Stimulated activated CD8-positive, alpha-beta memory T cell treated with anti-CD3 and anti-CD28 coated beads, Interleukin-2, amount 100 ng/mL, for 48 hours (primary cell): ENCODE data around the gene POLD2.
"Not testable (repeated sequence)": the region's sequence is repeated elsewhere in the genome, so short reads cannot be mapped to it uniquely, and the experiment has no call there.

Experiments
- DNase-seq, 2 donors: peaks; one replicate each; pipeline ENCODE4 v3.0.0-alpha.2; 2020; ENCODE audit warnings: low read depth in 2 of 2

Gene POLD2

DNA sequence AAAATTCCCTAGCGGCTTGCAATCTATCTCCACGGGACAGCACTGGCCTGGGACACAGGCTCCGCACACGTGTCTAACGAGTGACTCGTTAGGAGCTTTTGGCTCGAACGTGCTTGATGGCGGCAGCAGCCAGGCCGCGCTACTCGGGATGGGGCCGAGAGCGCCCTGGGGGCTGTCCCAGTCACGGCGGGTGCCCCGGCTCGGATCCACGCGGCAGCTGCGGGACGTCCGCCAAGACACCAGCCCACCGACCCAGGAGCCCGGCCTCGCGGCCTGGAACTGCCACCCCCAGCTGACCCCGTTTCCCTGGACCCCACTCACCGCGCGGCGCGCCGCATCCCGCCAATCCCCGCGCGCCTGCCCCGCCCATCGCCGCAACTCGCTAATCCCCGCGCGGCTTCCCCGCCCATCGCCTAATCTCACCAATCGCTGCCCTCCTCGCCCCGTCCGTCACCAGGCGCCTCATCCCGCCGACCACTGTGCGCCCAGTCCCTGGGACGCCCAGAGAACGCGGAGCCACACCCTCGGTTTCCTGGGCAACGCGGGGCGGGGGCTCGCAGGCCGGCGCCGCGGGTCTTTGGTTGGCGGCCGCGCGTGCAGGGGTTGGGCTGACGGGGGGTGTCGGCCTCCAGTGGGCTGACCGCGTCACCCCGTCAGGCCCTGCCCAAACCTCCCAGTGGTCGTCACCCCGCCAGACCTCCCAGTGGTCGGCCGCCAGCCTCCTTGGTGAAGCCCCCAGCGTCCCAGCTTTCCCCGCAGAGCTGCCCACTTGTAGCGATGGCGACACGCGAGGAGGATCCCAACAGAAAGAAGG is at the start of gene POLD2:
TSS of gene POLD2 (minus strand) at position 359 of the 814 bp plus-strand sequence. CDS start 1,495 bp downstream, outside the sequence.
- DNase-seq = peak; percentile 98

DNA sequence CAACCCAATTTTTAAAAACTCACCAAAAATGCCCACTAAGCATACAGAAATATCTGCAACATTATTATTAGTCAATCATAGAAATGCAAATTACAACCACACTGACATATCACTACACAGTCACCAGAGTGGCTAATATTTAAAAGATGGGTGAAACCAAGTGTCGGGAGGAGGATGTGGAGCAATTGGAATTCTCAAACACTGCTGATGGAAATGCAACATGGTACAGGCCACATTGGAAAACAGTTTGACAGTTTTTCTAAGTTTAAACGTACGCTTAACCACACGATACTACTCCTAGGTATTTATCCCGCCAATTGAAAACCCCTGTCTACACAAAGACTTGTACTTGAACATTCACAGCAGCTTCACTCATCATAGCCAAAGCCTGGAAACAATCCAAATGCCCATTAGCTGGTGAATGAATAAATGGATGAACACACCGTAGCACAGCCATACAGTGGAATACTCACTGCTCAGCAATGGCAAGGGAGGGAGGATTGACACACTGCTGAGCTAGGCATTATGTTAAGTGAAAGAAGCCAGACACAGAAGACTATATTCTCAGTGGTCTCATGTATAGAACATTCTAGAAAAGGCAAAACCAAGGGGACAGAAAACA is 49.6 kb upstream of the POLD2 start:
- no peak for DNase-seq

- no peak for DNase-seq
Measured at GRCh38 chr7:44172352-44172751, 49.0 kb upstream of the POLD2 start.

DNA sequence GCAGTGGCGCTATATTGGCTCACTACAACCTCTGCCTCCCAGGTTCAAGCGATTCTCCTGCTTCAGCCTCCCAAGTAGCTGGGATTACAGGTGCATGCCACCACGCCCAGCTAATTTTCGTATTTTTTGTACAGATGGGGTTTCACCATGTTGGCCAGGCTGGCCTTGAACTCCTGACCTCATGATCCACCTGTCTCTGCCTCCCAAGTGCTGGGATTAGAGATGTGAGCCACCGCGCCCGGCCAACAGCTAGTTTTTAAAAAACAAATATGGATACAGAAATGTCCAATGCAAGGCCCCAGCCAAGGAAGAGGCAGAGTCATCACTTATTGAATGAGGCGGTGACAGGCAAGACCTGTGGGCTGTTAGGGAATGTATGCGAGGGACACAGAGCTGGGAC is 48.6 kb upstream of the POLD2 start:
- not testable (repeated sequence) for DNase-seq

GRCh38 chr7:44167920-44168319 is 44.6 kb upstream of the POLD2 start:
- DNase-seq = no peak

DNA sequence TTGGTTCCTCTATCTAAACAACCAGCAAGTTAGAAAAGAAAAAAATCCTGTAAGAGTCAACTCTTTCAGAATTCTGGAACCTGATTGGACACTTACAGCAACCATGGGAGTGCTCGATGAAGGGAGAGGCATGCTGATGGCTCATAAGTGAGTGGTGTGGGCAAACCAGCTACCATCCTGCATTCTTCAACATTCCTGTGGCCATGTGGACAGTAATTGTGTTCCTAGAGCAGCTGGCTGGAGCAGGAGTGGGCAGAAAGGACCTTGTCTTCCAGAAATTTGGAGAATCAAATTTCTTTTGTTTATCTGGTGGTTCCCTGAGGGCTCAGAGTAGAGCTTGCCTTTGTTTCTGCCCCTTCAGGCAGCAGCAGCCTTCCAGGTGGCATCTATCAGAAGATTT is 40.2 kb upstream of the POLD2 start:
- DNase-seq = no peak

GRCh38 chr7:44162785-44163395 is 39.5 kb upstream of the POLD2 start:
- DNase-seq = no peak

- DNase-seq = no peak
Measured at GRCh38 chr7:44162179-44162578, 38.8 kb upstream of the POLD2 start.

DNA sequence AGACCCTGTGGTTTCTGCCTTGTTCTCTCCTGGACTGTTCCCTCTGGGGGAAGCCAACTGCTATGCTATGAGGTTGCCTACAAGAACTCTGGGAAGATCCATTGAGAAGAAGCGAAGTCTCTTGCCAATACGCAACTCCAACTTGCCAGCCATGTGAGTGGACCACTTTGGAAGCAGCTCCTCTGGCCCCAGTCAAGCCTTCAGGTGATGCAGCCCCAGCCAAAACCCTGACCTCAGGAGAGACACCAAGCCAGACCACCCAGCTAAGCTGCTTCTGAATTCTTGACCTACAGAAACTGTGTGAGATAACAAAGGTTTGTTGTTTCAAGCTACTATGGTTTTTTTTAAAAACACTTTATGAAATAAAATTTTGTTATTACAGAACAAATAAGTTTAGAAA is 38.0 kb upstream of the POLD2 start:
- no peak for DNase-seq

DNA sequence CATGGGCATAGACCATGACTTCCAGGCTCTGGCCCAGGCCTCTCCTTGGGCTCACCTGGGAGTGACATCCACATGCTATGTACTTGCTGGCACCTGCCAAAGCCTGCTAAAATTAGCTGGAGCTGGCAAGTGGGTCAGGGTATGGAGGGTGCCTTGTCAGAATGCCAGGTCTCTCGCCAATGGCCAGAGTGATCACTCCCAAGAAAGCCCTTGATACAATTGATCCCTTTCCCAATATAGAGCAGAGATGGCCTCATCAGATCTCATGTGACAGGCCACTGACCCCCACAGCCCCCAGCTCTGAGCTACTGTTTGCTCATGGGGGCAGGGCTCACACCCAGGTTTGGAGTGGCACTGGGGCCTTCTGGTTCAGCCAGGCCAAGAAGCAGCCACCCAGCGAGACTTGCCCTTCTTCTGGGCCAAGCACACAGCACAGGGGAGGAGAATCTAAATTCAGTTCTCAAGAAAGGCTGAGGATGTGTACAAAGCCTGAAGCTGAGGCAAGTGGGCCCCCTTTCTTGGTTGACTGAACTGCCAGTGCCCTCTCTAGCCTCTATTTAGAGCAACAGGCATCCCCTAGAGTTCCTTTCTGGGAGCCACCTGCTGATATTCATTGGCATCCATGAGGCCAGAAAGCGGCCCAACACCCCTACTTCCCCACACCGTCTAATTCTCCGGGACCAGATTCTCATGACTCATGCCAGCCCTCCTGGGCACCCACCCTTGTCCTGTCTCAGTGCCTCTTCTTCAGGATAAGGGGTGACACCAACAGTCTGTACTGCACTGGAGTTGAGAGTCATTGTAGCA is 36.7 kb upstream of the POLD2 start:
- no peak for DNase-seq

- DNase-seq = no peak
Measured at GRCh38 chr7:44158873-44159631, 35.7 kb upstream of the POLD2 start.

GRCh38 chr7:44158096-44158872 is 34.9 kb upstream of the POLD2 start:
- no peak for DNase-seq

DNA sequence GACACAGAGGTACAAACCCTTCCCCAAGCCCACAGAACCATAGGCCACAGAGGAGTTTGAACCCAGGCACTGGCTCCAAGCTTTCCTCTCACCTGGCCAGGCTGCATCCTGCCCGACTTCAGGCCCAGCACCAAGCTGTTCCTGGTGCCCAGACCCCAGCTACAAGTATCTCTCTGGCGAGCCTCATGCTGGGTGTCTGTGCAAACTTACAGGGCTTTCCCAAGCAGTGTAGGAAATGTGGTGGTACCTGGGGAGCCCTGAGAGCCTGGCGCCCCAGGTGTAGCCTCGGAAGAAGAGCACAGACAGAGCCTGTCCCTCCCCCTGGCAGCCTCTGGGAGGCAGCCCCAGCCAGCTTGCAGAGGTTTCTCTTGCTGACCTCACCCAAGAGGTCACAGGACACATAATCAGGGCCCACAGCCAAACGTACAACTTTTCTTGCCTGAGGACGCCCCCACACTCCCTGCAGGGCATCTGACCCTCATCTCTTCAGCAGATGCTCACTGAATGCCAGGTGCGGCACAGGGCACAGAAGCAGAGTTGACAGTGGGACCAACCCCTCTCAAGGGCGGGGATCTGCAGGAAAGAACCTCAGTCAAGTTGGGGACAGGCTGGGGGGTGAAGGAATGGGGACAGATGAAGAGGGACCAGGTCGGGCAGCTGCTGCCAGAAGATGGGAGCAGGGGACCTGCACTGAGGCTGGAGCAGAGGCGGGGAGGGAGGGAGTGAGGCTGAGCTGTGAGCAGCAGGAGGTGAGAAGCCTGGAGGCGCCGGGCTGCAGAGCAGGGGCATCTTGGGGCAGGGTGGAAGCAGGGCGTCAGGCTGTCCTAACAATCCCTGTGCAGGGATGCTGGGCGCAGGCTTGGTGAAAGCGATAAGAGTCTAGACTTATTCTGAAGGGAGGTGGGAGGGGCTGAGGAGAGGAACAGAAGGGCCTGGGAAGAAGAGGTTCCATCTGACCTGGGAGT is 34.0 kb upstream of the POLD2 start:
- DNase-seq = no peak

GRCh38 chr7:44156453-44157010 is 33.2 kb upstream of the POLD2 start:
- DNase-seq = no peak

DNA sequence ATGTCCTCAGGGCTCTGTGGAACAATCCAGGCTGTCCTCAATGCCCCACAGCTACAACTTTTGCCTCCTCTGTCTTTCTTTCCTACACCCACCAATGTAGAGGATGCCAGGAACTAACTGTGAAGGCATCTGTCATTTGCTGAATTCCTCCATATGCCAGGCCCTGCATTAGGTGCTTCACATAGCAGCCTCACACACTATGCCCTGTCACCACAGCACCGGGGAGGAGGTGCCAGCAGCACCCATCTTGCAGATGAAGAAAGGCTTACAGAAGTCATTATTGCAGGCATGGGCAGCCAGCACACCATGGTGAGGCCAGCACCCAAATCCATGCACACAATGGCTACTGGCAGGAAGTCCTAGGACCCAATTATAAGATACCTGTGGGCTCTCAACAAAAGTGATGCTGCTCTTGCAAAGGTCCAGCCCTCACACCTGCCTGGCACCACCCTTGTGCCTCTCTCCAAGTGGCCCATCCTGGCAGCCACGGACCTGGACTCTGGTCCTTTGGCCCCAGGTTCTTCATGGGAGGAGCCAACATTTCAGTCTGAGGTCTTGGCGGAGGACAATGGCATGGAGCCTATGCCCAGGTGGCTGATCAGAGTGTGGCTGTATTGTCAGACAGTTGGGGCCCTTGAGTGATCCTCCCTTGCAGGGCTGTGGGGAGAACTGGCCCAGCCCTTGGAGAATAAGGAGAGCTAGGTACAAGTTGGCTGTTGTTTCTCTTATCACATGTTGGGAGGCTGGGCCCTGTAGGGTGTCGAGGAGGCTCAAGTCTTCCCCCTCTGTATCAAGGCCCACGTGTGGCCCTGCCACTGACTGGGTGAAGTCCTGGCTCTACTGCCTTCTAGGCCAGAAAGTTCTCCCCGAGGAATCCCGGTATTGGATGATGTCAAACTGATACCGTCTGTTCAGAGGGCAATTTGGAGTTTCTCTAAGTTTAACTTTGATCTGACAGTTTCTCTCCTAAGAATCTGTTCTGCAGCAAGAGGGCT is 32.1 kb upstream of the POLD2 start:
- no peak for DNase-seq

DNA sequence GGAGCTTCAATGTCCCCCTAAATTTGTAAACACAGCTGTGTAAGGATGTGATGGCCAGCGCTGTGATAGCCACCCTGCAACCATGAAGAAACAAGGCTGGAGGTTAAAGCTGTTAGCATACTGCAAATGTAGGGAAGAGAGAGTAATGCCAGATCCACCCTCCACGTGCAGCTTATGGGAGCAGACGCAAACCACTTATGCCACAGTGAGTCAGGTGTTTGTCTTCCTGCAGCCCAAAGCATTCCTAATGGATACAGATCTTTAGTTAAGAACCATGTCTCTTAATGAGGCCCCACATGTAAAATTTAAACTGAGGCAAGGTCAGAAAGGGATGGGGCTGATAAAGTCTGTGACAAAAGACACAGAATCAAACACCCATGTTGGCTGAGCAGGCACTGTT is 31.4 kb upstream of the POLD2 start:
- no peak for DNase-seq

DNA sequence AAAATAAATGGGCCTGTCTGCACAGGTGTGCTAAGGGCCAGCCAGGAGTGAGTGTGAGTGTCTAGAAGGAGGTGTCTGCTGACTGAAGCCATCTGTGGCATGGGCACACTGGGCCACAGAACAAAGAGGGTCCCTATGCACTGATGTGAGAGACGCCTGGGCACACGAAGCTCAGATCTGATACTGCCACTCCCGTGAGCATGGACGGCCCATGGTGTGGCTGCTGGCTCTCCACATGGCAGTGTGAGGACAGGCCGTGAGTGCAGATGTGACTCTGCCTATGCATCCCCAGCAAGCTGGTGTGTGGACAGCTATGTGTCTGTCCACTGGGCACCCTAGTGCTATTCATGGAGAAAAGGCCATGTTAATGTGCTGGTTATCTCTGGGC is 30.6 kb upstream of the POLD2 start:
- DNase-seq = no peak
